ENCODE results near the gene ARMC5. TPM values are rescaled to one million over a fixed set of nuclear protein-coding genes. Genes with fewer than 3 reads are reported as not detected.
A peak's percentile ranks its signal among the peaks of the same experiment; 100 is the strongest.

The ARMC5 gene
- total and polyA plus RNA-seq, 7 donors: 2.4 to 11.1 (median 4.6) TPM

GRCh38 chr16:31464781-31465260, 5.5 kb downstream of the ARMC5 start:
- H3K27ac ChIP-seq: no peak overlapping the region
- H3K36me3 ChIP-seq: peaks cover 12 to 56% (median 32%) of the 10 kb centered on the region in 4 donors
- no peaks in the 10 kb centered on the region for H3K27me3 ChIP-seq
- peak; percentile 60 for DNase-seq
- H3K4me3 ChIP-seq: no peak overlapping the region
- peaks cover 0 to 13% (median 8%) of the 10 kb centered on the region in 4 donors for H3K4me1 ChIP-seq
- 92 to 96% methylated on average over 17 of the region's 17 CpGs for WGBS, 2 donors
- TF ChIP-seq CTCF (IDR thresholded peaks at IDR 0.05) (no peak), POLR2AphosphoS5 (IDR thresholded peaks at IDR 0.05) (no peak), EP300 (IDR thresholded peaks at IDR 0.05) (no peak), POLR2A (IDR thresholded peaks at IDR 0.05) (no peak)
- H3K9me3 ChIP-seq: no peaks in the 10 kb centered on the region
- intact Hi-C loops (cut with DNase I): no loop called here

- 89 to 93% methylated on average over 20 of the region's 20 CpGs for WGBS, 2 donors
- H3K27me3 ChIP-seq: no peaks in the 10 kb centered on the region
- H3K9me3 ChIP-seq: no peaks in the 10 kb centered on the region
- intact Hi-C loops (cut with DNase I): no loop called here
- peaks cover 0 to 9% (median 6%) of the 10 kb centered on the region in 4 donors for H3K4me1 ChIP-seq
- no peak overlapping the region for H3K4me3 ChIP-seq
- peaks cover 12 to 56% (median 32%) of the 10 kb centered on the region in 4 donors for H3K36me3 ChIP-seq
- peak; percentile 59 for DNase-seq
- H3K27ac ChIP-seq: no peak overlapping the region
- no peak for TF ChIP-seq POLR2A (IDR thresholded peaks at IDR 0.05)
- TF ChIP-seq EP300 (IDR thresholded peaks at IDR 0.05): no peak
- TF ChIP-seq CTCF (IDR thresholded peaks at IDR 0.05): no peak
- TF ChIP-seq POLR2AphosphoS5 (IDR thresholded peaks at IDR 0.05): no peak
Observed at GRCh38 chr16:31465788-31466370, 6.6 kb downstream of the ARMC5 start.

- Histone ChIP-seq H3K4me1 (peaks cover 0 to 13% (median 10%) of the 10 kb centered on the region in 4 donors), H3K27ac (no peak overlapping the region), H3K4me3 (no peak overlapping the region), H3K36me3 (peaks cover 12 to 56% (median 32%) of the 10 kb centered on the region in 4 donors), H3K9me3 (no peaks in the 10 kb centered on the region), H3K27me3 (no peaks in the 10 kb centered on the region)
- 94 to 95% methylated on average over 18 of the region's 18 CpGs for WGBS, 2 donors
- peak; percentile 60 for DNase-seq
- intact Hi-C loops (cut with DNase I): no loop called here
- no peak for TF ChIP-seq EP300 (IDR thresholded peaks at IDR 0.05)
- no peak for TF ChIP-seq POLR2AphosphoS5 (IDR thresholded peaks at IDR 0.05)
- no peak for TF ChIP-seq POLR2A (IDR thresholded peaks at IDR 0.05)
- no peak for TF ChIP-seq CTCF (IDR thresholded peaks at IDR 0.05)
Observed at GRCh38 chr16:31466381-31466841, 7.1 kb downstream of the ARMC5 start.

GRCh38 chr16:31467151-31467773, 8.0 kb downstream of the ARMC5 start:
- H3K27me3 ChIP-seq: no peaks in the 10 kb centered on the region
- WGBS, 2 donors: 77 to 87% methylated on average over 5 of the region's 5 CpGs
- no peak overlapping the region for H3K27ac ChIP-seq
- H3K9me3 ChIP-seq: no peaks in the 10 kb centered on the region
- peaks cover 0 to 15% (median 12%) of the 10 kb centered on the region in 4 donors for H3K4me1 ChIP-seq
- peak; percentile 24 for DNase-seq
- intact Hi-C loops (cut with DNase I): no loop called here
- H3K4me3 ChIP-seq: no peak overlapping the region
- TF ChIP-seq POLR2A (IDR thresholded peaks at IDR 0.05) (no peak), EP300 (IDR thresholded peaks at IDR 0.05) (no peak), CTCF (IDR thresholded peaks at IDR 0.05) (no peak), POLR2AphosphoS5 (IDR thresholded peaks at IDR 0.05) (no peak)
- H3K36me3 ChIP-seq: peaks cover 12 to 51% (median 28%) of the 10 kb centered on the region in 4 donors

Data from sigmoid colon (tissue), 7 donors.